Activated T-cell treated with anti-CD3 and anti-CD28 coated beads for 48 hours (primary cell): Measurements from ENCODE around the gene OR1C1.
"Not testable (repeated sequence)": the region's sequence is repeated elsewhere in the genome, so short reads cannot be mapped to it uniquely, and the experiment has no call there.

ENCODE experiments used
- DNase-seq: peaks from one replicate; pipeline ENCODE4 v3.0.0-alpha.2; 2020; ENCODE audit warnings: low read depth

Gene OR1C1

DNA sequence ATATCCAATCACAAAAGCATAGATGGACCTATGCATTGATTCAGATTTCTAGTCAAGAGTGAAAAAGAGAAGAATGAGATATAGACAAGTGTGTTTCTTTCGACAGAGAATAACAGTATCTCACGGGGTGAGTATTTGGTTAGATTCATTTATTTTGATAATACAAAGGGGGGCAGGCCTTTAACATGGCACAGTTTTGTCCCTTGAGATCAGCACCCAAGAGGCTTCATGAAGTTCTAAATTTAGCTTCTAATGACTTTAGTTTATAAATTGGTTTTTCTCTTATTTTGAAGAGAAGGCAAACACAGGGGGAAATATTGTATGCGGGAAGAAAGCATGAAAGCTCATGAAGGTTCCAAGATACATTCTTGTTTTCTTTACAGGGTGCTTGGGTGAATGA is at the start of gene OR1C1:
Gene OR1C1, minus strand, starts transcription at position 101 of the 400 bp plus-strand sequence. CDS start 2,150 bp downstream, outside the sequence.
- no peak for DNase-seq

DNA sequence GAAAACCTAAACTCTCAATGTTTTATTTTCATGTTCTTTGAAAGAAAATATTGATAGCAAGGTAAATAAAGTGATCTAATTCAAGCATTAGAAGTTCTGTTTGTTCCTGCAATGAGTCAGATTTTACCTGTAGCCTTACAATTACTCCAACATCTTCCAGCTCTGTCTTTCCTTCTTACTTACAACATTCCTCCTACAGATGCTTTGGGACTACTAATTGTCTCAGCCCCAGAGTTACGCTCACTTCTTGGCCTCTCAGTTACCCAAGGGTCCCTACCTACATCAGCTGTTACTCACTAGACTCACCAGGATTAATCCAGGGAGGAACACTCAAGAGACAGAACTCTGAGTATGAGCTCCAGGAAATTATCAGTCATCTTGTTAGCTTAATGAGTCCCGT is 37.2 kb upstream of the OR1C1 start:
- no peak for DNase-seq

GRCh38 chr1:247769603-247770002 is 9.2 kb upstream of the OR1C1 start:
- no peak for DNase-seq

DNA sequence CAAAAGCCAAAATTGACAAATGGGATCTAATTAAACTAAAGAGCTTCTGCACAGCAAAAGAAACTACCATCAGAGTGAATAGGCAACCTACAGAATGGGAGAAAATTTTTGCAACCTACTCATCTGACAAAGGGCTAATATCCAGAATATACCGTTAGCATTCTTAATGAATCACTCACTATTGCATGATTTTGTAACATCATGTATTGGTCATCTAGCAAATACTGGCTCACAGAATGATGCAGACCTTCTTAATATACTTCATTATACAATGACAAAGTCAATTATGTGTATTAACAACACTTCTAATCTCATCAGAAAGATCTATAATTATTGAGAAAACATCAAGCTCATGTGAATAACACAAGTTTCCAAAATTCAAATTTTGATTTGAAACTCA is 6.0 kb downstream of the OR1C1 start:
- not testable (repeated sequence) for DNase-seq

GRCh38 chr1:247749870-247750269 is 10.5 kb downstream of the OR1C1 start:
- no peak for DNase-seq

GRCh38 chr1:247748041-247748440 is 12.3 kb downstream of the OR1C1 start, which contains the start of gene OR14A2:
TSS of gene OR14A2 (minus strand) at chr1:247748141.
- no peak for DNase-seq

DNA sequence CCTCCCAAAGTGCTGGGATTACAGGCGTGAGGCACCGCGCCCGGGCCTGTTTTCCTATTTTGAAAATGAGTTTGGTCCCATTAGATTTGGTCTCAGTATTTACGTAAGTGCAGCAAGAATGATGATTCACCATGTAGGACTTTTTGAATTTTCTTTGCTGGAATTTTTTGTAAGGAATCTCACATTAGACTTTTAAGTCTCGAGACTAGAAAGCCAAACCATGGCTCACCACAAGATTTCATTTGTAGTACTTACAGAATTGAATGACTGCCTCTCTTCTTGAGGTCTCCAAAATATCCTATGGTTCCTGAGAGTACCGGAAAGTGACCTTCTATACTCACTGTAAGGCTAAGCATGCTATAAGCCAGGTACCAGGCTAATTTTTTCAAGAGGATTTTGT is 12.7 kb downstream of the OR1C1 start:
- DNase-seq = no peak

DNA sequence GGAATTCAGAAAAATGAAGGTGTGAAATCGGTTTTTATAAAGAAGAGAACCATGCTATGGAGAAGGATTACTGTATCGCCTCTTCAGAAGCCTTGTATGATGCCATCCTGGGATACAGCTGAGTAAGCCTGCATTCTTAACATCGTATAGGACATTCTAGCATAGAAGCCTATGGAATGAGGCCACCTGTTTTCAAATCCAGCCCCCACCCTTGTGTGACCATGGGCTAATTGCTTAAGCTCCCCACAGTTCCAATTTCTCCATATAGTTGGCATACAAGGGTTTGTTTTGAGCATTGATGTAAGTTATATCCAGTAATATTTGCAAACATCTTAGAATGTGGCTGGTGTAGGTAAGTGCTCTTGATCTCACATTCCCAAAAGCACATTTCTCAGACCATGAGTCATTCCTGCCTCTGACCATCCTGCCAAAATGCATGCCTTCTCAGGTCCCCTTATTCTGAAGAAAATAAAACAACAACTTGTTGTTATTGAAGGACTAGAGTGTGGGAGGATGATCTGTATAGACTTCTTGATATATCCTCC is 13.9 kb downstream of the OR1C1 start:
- DNase-seq = no peak

DNA sequence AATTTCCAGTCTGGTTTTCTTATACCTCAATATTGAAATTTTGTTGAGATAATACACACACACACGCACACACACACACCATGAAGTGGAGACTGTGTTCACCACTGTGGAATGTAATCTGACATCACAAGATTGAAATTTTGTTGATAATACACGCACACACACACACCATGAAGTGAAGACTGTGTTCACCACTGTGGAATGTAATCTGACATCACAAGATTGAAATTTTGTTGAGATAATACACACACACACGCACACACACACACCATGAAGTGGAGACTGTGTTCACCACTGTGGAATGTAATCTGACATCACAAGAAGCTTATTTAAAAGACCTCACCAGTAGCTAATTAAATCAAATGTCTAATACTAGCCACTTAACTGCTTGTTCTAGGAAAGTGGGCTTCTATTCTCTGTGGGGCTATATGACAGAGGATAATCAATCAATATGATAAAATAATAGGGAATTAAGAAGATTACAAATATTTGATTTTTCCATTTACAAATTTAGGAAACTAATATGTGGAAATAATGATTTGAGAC is 18.1 kb downstream of the OR1C1 start:
- DNase-seq = not testable (repeated sequence)

- no peak for DNase-seq
Observed at GRCh38 chr1:247741756-247742155, 18.6 kb downstream of the OR1C1 start.

GRCh38 chr1:247740721-247741120 is 19.6 kb downstream of the OR1C1 start:
- no peak for DNase-seq

GRCh38 chr1:247738315-247738714 is 22.0 kb downstream of the OR1C1 start, which contains the start of gene OR14K1:
TSS of gene OR14K1 (plus strand) at chr1:247738615. CDS start at chr1:247738615, 0 bp downstream.
- no peak for DNase-seq

GRCh38 chr1:247721222-247721621 is 39.1 kb downstream of the OR1C1 start:
- DNase-seq = no peak

DNA sequence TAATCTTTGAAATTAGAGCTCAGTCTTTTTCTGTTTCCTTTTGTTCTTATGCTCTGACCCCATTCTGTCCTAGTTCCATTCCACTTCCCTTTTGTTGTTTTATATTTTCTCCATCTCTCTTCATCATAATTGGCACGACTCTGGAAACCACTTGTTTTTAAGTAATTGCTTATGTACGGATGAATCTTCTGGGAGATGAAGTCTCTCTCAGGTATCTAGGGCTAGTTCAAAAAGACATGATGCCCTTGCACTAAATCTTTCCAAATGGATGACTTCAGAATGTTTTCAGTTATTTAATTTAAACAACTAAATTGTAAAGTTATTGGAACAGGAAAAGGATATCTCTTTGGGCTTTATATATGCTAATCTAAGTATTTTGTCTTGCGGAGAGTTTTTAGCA is 43.8 kb downstream of the OR1C1 start, which contains the start of gene OR6F1:
Gene OR6F1, minus strand, starts transcription at position 101 of the 400 bp plus-strand sequence. CDS start 3,891 bp downstream, outside the sequence.
- DNase-seq = no peak

GRCh38 chr1:247713753-247714152 is 46.6 kb downstream of the OR1C1 start:
- no peak for DNase-seq

GRCh38 chr1:247710681-247711080 is 49.7 kb downstream of the OR1C1 start:
- DNase-seq = not testable (repeated sequence)
